ENCODE measurements around the gene ABCB6.

The ABCB6 gene

GRCh38 chr2:219172231-219173154, 46.3 kb downstream of the ABCB6 start:
- Mint-ChIP-seq H3K9me3 (no peaks in the 10 kb centered on the region), H3K4me3 (no peak overlapping the region), H3K27ac (no peak overlapping the region), H3K4me1 (peaks cover 23% of the 10 kb centered on the region), H3K36me3 (ENCODE audit: low read depth) (peaks cover 25% of the 10 kb centered on the region), H3K27me3 (ENCODE audit: low read depth) (peaks cover 3% of the 10 kb centered on the region)
- no peak for TF ChIP-seq CTCF (IDR thresholded peaks at IDR 0.05; ENCODE audit: unreplicated experiment in 3 of 3)

GRCh38 chr2:219171231-219171651, 47.5 kb downstream of the ABCB6 start:
- no peaks in the 10 kb centered on the region for H3K9me3 Mint-ChIP-seq
- peak overlapping the region in 1 of 3 experiments; percentile 54 for H3K4me3 Mint-ChIP-seq
- H3K27ac Mint-ChIP-seq: peak overlapping the region in 2 of 3 experiments; percentile 40 to 63
- TF ChIP-seq CTCF (IDR thresholded peaks at IDR 0.05; ENCODE audit: unreplicated experiment in 3 of 3): peak; percentile 56 to 66 (median 61)
- peaks cover 3% of the 10 kb centered on the region for H3K27me3 Mint-ChIP-seq (ENCODE audit: low read depth)
- H3K36me3 Mint-ChIP-seq (ENCODE audit: low read depth): peaks cover 25% of the 10 kb centered on the region
- peaks cover 20% of the 10 kb centered on the region for H3K4me1 Mint-ChIP-seq

GRCh38 chr2:219169930-219170654, 48.7 kb downstream of the ABCB6 start, which contains the start of gene SLC23A3:
Gene SLC23A3 (minus strand): TSS chr2:219170029. CDS start chr2:219169984, 45 bp downstream.
- Mint-ChIP-seq H3K4me3 (no peak within 1 kb of the TSS), H3K27ac (no peak within 1 kb of the TSS), H3K9me3 (no peaks in the 10 kb centered on the region), H3K27me3 (ENCODE audit: low read depth) (peaks cover 3% of the 10 kb centered on the region), H3K36me3 (ENCODE audit: low read depth) (peaks cover 25% of the 10 kb centered on the region), H3K4me1 (peaks cover 12% of the 10 kb centered on the region)
- TF ChIP-seq CTCF (IDR thresholded peaks at IDR 0.05; ENCODE audit: unreplicated experiment in 3 of 3): no peak

GRCh38 chr2:219168932-219169331, 49.8 kb downstream of the ABCB6 start:
- Mint-ChIP-seq H3K9me3 (no peaks in the 10 kb centered on the region), H3K27me3 (ENCODE audit: low read depth) (peaks cover 4% of the 10 kb centered on the region), H3K4me3 (no peak overlapping the region), H3K36me3 (ENCODE audit: low read depth) (peaks cover 16% of the 10 kb centered on the region), H3K27ac (no peak overlapping the region), H3K4me1 (peaks cover 6% of the 10 kb centered on the region)
- TF ChIP-seq CTCF (IDR thresholded peaks at IDR 0.05; ENCODE audit: unreplicated experiment in 3 of 3): no peak

- H3K27ac Mint-ChIP-seq: no peak overlapping the region
- H3K4me3 Mint-ChIP-seq: no peak overlapping the region
- no peaks in the 10 kb centered on the region for H3K9me3 Mint-ChIP-seq
- TF ChIP-seq CTCF (IDR thresholded peaks at IDR 0.05; ENCODE audit: unreplicated experiment in 3 of 3): no peak
- peaks cover 14% of the 10 kb centered on the region for H3K36me3 Mint-ChIP-seq (ENCODE audit: low read depth)
- peaks cover 6% of the 10 kb centered on the region for H3K4me1 Mint-ChIP-seq
- H3K27me3 Mint-ChIP-seq (ENCODE audit: low read depth): peaks cover 7% of the 10 kb centered on the region
Observed at GRCh38 chr2:219168526-219168925, 50.2 kb downstream of the ABCB6 start.
